ENCODE data around the gene ITM2C. TPM values are rescaled to one million over a fixed set of nuclear protein-coding genes. Genes with fewer than 3 reads are reported as not detected.

ITM2C gene
- total RNA-seq, 1 experiment from 2014 or later: 85.8 TPM

DNA sequence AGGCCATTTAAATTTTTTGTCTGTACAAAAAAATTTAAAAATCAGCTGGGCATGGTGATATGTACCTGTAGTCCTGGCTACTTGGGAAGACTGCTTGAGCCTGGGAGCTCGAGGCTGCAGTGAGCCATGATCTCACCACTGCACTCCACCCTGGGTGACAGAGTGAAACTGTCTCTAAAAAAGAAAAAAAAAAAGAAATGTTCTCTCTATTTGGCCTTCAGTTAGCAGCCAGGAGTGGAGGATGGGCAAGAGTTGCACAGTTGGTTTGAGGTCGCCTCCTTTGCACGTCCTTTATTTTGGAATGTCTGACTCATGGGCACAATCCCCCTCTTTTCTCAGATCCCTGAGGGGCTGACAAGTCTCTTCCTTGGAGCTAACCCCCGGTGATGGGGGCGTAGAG is 26.3 kb downstream of the ITM2C start:
- peak; percentile 49 for DNase-seq (ENCODE audit: low spot score)

DNA sequence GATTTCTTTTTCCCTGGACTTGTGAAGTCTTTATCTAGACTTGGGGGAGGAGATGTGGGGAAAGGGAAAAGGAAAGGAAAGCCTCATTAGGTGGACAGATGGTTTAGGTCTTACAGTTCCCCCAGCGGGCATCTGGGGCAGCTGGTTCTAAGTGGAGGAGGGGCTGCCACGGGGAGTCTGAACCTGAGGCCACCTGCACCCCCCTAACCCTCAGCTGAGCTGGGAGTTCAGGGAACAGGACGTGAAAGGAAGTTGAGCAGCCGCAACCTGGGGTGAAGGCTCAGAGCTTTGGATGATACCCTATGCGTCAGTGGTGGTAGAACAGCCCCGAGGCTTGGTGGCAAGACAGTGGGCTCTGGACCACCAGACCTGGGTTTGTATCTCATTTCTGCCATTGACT is 26.8 kb downstream of the ITM2C start:
- no peak for DNase-seq (ENCODE audit: low spot score)

- no peak for DNase-seq (ENCODE audit: low spot score)
These were observed 28.6 kb downstream of the ITM2C start for GRCh38 chr2:230893338-230893737.

DNA sequence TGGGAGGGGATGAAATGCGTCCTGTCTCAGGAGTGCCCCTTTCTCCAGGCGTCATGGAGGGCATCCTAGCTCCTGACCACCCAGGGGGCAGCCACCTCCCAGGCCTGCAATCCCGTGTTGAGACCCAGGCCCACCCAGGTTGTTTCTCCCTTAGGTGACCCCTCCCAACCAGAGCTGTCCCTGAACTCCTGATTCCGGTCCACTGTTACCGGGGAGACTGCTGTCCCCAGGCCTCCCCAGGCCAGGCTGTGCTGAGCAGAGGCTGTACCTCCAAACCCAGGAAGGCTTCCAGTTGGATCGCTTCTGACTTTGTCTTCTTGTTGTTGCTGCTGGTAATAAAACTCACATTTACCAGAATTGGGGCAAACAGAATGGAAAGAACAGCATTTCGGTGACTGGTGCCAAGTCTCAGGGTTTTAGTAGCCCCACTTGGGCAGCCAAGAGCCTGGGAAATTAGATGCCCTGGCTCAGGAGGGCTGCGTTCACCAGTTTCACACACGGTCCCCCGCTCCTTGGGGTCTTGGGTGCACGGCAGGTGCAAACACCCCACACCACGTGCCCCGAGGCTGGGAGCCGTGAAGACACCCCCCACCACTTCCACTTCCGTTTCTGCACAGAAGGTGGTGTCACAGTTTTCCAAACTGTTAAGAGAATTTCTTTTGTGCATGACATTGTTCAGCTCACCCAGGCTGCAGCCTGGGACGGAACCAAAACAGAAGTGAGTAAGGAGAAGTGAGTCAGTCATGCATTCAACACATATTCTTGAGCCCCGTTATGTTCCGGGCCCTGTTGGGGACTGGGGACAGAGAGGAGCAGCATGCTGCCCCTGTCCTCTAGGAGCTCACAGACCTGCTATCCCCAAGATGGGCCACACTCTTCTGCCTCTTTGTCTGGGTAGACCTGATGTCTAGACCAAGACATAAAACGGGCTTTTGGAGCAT is 29.4 kb downstream of the ITM2C start:
- no peak for DNase-seq (ENCODE audit: low spot score)

- DNase-seq (ENCODE audit: low spot score): no peak
These were observed 31.0 kb downstream of the ITM2C start for GRCh38 chr2:230895536-230896345.

DNA sequence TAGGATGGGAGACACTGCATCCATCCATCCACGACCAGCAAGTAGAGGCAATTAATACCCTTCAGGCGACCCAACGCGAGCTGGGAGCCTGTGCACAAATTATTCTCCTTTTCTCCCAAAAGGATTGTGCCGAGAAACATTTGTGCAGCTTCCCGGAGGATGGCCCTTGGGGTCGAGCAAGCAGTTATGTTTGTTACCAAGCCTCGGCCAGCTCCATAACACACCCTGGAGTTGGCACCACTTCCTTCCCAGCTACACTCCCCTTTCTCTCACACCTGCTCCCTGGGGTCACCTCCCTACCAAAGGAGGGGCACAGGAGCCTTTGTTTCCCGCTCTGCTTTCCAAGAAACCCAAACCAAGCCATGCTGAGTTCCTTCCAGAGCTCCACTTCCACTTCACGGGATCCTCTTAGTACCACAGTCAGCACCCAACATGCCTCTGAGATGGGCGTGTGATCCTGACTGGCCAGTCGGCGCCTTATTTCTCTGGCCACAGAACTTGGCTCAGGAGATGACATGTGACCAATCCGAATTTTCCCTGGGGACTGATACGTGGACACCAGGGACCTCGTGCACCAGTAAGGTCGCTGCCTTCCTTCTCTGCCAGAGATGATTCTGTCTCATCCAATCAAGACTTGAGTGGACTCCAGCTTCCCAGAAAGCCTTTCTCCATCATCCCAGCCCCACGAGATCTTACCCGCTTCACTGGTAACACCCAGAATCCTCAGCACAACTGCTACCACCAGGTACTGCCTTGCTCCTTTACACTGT is 31.8 kb downstream of the ITM2C start:
- DNase-seq (ENCODE audit: low spot score): no peak

DNA sequence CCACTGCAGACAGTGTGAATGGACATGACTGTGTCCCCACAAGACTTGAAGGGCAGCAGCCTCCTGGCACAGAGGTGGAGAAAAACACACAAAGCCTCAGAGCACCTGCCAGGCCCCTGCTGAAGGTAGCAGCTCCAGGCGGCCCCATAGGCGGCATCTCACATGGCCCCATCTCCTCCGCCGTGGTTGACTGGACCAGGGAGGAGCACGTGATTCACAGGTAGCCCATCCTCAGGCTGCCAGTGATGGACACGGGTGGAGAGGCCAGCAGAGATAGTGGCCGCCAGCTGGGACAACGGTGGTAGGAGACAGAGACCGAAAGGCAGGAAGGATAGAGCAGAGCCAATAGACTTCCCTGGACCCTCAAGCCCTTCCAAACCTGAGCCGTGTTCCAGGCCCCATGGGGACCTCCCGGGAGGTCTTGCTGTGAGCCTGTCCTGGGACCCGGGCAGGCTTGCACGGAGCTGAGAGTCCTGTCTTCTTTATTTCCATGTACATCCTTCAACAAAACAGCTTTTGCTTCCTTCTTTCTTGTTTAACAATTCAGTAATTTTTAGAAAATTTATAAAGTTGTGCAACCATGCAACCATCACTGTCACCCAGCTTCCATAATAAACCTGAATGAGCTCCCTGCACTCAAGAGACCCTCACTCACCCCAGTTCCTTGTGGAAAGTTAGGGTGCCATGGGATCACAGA is 33.4 kb downstream of the ITM2C start:
- no peak for DNase-seq (ENCODE audit: low spot score)

- no peak for DNase-seq (ENCODE audit: low spot score)
These were observed 34.0 kb downstream of the ITM2C start for GRCh38 chr2:230898713-230899091.

DNA sequence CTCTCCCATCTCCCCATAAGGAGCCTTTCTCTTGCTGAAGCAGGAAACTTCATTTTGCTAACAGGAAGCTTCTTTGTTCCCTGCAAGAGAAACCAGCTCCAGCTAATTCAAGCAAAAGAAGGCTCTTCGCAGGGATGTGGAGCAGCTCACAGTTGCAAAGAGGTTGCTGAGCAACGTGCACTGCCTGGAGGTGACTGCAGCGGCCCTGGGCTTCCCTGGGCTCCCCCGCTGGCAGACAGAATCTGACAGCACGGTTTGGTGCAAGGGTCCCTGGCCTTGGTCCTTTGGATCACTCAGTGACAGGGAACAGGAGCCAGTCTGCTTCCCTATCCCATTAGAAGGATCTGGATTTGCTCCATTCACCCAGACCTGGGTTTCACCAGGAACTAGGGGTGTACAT is 34.5 kb downstream of the ITM2C start:
- no peak for DNase-seq (ENCODE audit: low spot score)

DNA sequence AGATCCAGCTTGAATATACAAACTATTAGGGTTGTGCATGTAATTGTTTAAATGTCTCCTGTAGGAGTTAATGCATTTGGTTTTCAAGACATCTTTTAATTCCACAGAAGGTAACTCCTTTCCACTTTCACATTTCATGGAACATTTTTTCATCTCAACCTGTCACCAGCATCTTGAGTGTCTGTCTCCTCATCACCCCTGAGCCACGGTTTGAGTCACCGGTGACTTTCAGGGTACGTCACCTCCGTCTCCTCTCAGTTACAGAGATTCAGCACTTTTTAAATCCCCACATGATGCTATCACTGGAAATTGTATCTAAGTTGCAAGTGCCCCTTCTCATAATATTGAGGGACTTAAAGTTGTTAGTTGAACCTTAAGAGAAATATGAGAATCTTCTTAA is 35.0 kb downstream of the ITM2C start:
- DNase-seq (ENCODE audit: low spot score): no peak

DNA sequence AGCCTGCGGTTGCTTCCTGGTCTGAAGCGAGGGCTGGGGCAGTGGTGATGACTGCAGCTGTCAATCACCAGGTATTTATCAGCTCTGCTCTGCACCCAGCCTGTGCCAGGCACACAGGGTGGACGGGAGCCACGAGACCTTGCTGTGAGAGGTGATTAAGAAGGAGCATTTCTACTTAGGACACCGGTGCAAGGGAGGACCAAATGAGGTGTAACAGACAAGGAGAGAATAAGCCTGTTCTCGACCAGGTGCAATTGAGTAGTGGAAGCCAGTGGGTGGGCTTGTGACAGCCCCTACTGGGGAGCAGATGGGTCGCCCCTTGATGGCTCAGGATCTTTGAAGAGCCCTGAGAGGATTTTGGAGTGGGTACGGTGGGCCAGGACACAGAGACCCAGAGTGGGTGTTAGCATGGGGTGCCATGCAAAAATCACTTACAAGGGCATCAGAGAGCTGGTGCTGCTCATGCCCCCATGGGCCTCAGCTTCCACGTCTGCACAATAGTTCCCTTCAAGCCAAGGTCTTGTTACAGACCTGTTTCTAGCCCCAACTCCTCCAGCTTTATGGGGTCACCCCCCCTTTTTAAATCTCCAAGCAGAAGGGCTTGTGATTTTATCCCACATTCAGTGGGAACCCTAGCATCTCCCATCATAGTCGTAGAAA is 35.7 kb downstream of the ITM2C start:
- DNase-seq (ENCODE audit: low spot score): no peak

GRCh38 chr2:230901006-230901405 is 36.3 kb downstream of the ITM2C start:
- no peak for DNase-seq (ENCODE audit: low spot score)

- DNase-seq (ENCODE audit: low spot score): peak; percentile 56
These were observed 37.6 kb downstream of the ITM2C start for GRCh38 chr2:230902180-230902899.

DNA sequence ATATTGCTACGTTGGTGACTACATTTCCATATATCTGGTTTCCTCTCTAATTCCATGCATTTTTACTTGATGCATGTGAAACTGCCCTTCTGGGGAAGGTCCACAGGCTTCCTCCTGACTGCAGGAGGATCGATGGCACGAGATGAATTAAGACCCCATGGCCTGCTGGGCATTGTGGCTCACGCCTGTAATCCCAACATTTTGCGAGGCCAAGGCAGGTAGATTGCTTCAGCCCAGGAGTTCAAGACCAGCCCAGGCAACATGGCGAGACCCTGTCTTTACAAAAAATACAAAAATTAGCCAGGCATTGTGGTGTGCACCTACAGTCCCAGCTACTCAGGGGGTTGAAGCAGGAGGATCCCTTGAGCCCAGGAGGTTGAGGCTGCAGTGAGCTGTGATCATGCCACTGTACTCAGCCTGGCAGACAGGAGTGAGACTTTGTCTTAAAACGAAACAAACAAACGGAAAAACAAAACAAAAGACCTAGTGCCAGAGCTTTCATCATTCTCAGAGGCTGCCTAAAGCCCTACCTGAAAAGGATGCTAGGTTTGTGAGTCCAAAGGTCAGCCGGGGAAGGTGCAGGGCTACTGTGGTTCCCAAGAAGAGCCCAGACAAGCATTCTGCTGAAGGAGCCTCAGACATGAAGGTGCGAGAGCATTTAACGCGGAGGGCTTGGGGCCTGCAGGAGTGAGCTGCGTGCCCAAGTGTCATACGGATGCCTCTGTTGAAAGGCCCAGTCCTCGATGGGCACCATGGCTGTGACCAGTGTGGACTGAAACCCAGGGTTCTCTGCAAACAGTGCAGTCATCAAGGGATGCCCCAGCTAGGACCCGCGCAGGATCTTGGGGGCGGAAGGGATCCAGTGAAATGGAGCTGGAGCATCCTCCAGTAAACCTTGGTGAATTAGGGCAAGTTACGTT is 38.7 kb downstream of the ITM2C start:
- no peak for DNase-seq (ENCODE audit: low spot score)

DNA sequence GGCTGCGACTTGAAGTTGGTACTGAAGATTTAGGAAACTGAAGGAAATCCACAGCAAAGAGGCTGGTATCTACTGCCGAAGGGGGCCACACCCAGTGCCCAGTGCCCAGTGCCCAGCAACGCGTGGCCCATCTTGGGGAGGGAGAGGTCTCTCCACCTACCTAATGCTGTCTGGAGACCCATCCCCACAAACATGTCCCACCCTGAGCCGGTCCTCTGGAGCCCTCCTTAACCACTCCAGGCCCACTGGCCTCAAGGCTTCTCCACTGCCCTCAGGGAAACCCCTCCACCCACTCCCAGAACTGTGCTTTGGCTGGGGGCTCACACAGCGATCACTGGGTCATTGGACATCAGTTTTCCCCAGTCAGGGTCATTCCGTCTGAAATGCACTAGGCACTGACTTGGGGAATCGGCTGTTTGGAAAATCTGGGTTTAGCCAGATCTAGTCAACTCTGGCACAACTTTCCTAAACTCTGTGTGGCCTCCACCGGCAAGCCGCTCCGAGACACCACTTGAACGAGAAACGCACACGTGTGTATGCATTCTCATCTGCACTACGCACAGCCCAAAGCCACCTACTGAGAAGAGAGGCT is 40.2 kb downstream of the ITM2C start:
- no peak for DNase-seq (ENCODE audit: low spot score)

DNA sequence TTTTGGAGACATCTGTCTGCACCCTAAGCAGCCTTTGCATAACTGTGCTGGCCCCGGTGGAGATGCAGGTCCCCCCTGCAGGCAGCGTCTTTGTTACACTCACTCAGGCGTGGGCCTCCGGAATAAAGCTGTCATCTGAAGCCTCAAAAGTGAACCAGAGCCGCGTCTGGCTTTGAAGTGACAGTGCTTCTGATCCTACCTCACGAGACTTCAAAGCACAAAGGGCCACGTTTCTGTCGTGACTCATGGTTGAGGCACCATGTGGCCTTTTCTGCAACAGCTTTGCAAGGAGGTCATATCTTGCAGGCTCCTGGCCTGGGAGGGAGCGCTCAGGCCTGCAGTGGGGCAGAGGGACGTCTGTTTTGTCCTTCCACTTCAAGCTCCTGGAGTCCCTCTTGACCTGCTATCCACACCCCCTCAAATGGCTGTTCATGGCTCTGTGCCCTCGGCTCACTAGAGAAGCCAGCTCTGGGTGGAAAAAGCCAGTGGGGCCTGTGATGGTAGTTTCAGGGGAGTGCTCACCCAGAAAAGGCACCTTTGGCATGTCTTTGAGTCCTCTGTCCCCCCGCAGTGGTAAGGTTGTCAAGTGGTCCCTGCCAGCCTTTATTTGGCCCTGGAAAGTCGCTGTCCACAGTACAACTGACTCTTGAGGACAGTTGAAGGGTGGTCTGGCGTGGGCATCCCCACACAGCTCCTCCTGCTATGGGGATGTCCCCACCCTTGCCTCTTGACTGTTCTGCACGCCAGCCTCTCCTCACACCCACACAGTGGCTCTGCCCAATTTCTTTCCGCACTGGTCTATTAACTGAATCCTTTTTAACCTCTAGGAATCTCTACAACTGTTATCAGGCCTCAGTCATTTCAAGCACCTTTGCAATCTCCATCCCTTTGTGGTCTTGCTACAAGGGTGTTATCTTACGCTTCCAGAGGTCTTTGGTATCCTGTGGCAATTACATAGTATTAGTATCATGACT is 41.0 kb downstream of the ITM2C start:
- DNase-seq (ENCODE audit: low spot score): no peak

DNA sequence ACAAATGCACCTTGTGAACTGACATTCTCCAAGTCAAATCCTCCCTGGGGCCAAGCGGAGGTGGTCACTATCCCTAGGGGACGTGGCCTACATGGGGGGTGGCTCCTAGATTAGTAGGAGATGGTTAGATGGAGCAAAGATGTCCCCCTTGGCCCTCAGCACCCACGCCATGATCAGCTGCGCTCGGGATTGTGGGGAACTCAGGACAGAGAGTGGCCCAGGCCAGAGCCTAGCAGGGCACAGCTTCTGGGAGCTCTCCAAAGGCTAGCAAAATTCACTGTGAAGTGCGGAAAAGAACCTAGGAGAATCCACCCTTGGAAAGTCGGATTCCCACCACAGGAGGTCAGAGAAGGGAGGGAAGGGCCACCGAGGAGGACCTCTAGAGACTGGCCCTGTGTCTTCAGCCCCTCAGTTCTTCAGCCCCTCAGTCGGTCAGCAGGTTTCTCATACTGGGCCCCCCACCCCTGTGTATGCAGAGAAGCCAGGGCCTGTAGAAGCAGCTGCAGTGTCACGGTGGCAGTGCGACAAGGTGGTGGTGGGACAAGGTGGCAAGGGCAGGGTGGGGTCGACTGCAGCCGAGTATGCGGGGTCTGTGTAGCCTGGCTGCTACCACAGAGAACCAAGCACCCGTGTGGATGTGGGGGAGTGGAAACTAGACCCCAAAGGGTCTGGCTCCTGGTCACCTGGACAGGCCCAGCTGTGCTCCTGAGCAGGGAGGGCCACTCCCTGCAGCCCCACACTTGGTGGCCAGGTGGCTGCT is 41.9 kb downstream of the ITM2C start:
- DNase-seq (ENCODE audit: low spot score): no peak

All from H4 (cell line).